Forelimb muscle (tissue), 1 donor: ENCODE data around the gene PGPEP1. TPM values are rescaled to one million over a fixed set of nuclear protein-coding genes. Genes with fewer than 3 reads are reported as not detected.
"Not testable (repeated sequence)": the region's sequence is repeated elsewhere in the genome, so short reads cannot be mapped to it uniquely, and the experiment has no call there.

Experiments used
- DNase-seq: peaks from one replicate; pipeline ENCODE4 v3.0.0-alpha.2; 2013; ENCODE audit warnings: low read depth
- polyA plus RNA-seq: library from polyadenylated mRNA; unstranded; fragments of 120-200 nt; gene quantifications from one replicate; pipeline ENCODE4 v1.2.1, GENCODE V29; 2013; ENCODE audit not compliant: insufficient read length

PGPEP1 gene
- polyA plus RNA-seq, 1 donor: 8.1 TPM

DNA sequence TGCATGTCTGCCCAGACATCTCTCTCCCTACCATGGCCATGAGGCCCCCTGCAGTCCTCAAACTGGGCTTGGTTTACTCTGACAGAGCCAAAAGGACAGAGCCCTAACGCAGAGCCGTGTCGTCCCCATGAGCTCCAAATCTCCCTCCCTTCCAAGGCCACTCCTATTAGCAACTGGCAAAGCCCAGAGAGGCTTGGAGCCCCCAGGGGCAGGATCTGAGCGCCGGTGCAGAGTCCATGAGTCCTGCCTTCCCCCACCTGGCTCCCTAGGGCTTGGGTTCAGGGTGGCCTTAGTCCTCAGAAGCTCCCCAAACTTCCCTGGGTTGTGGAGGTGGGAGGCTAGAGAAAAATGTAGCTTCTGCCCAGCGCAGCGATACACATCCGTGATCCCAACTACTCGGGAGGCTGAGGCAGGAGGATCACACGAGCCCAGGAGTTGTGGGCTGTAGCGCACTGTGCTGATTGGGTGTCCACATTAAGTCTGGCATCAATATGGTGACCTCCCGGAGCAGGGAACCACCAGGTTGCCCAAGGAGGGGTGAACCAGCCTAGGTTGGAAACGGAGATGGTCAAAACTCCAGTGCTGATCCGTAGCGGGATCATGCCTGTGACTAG, 7.4 kb upstream of the PGPEP1 start:
- no peak for DNase-seq

- DNase-seq: no peak
Measured at GRCh38 chr19:18333680-18334079, 6.7 kb upstream of the PGPEP1 start.

- no peak for DNase-seq
Measured at GRCh38 chr19:18336121-18336520, 4.3 kb upstream of the PGPEP1 start.

DNA sequence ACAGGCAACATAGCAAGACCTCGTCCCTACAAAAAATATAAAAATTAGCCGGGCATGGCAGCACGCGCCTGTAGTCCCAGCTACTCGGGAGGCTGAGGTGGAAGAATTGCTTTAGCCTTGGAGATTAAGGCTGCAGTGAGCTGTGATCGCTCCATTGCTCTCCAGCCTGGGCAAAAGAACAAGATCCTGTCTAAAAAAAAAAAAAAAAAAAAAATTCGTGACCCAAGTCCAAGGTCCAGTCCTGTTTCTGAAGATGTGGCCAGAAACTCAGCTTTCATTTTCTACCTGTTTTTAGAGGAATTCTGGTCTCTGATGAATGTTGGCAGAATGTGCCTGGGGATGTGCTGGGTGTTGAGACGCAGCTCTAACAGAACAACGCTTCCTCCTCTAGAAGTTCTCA, 1.9 kb upstream of the PGPEP1 start:
- no peak for DNase-seq

DNA sequence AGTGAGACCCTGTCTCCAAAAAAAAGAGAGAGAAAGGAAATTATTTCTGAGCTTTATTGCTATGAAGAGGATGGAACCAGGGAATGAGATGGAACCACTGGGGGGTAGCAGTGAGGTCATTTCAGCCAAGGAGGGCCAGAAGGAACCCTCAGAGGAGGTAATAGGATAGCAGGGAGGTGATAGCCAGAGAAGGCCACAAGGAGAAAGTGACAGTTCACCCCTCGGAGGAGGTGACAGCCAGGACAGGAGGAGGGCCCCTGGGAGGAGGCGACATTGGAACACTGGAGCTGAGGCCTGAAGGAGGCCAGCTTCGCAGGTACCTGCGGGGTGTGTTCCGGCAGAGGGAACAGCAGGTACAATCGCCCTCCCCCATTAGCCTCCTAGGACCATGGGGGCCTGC, 675 bp upstream of the PGPEP1 start:
- DNase-seq: no peak

DNA sequence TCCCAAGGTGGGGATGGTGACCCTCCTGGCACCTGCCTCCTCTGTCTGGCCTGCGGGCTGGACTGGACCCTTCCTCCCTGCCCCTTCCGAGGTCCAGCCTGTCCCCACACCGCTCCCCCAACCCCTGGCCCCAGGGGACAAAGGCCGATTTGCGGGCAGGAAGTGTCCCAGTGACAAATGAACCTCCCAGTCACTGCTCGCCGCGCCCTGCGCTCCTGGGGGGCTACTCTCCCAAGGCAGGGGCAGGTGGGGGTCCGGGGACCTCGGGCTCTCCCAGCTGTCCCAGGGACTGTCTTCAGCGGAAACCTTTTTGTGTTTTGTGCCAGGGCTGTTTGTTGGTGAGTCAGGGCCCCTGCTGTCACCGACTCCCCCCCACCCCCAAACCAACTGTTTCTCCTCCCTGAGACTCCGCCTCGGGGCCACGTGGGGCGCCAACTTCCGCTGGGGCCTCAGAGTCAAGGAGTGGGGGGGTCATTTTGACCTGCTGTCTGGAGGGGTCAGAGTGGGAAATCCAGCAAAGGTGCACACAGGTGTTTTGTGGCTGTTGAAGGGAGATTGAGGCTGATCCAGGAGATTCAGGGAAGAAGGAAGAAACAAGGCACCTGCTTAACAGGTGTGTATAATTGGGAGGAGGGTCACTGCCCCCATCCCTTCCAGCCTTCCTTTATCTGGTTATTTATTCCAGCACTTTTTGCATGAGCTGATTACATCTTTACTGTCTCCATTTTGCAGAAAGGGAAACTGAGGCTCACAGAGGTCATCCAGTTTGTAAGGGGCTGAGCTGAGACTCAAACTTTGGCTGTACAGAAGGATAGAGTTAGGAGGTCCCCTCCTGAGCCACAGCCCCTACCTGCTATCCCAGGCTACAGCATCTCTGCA, 831 bp downstream of the PGPEP1 start:
- DNase-seq: no peak

DNA sequence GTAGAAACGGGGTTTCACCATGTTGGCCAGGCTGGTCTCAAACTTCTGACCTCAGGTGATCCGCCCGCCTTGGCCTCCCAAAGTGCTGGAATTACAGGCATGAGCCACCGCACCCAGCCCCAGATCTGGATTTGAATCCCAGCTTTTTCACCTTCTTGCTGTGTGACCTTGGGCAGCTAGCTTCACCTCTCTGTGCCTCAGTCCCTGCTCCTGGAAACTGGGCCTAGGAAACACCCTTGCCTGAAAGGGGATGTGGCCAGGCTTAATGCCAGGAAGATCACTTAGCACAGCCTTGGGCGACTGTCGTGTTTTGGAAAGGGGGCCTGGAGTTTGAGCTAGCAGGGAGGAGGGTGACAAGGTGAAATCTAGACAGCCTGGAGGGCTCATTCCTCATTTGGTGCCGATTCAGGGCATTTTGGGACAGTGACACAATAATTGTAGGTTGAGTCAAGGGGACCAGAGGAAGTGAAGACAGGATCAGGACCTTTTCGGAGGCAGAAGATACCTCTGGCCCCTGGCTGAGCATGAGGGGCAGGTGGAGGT, 1.8 kb downstream of the PGPEP1 start:
- DNase-seq: no peak

DNA sequence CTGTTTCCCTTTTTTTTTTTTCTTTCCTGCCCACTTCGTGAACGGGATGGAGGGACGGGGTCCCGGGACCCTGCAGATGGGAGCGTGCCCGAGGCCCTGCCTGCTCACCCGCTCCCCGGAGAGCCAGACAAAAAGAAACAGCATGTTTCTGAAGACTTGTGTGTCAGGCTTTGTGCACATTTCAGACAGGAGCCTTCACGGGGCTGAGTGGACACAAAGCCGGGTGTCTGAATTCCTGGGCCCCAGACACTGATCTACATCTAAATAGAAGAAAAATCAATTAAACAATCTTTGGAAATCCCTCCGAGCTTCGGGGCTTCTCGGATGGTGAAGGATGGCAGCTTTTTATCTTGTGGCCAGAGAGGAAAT, 4.2 kb downstream of the PGPEP1 start:
- no peak for DNase-seq

DNA sequence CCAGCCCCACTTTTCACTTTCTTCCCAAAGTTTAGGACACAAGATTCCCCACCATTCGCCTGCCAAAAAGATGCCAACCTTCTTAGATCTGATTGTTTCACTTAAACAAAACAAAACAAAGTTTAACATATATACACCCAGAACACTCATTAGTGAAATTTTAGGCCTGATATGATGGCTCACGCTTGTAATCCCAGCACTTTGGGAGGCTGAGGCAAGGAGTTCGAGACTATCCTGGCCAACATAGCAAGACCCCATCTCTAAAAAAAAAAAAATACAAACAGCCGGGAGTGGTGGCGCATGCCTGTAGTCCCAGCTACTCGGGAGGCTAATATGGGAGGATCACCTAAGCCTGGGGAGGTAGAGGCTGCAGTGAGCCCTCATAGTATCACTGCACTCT, 4.9 kb downstream of the PGPEP1 start:
- no peak for DNase-seq

DNA sequence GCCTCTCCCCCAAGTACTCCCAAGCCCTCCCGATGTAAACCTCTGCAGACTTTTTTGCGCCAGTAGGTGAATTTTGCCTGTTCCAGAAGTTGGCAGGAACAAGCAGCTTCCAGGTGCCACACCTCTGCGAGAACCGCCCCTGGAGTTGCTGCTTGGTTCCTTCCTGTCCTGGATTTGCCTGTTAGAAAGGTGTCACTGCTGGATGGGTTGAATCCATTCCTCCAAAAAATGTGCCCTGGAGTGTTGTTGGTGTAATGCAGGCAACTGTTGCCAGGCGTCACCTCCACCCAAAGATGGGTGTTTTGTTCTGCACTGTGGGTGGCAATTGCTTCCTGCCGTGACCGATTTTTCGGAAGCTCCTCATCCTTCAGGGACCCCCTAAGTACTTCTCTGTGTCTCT, 5.7 kb downstream of the PGPEP1 start:
- DNase-seq: no peak

DNA sequence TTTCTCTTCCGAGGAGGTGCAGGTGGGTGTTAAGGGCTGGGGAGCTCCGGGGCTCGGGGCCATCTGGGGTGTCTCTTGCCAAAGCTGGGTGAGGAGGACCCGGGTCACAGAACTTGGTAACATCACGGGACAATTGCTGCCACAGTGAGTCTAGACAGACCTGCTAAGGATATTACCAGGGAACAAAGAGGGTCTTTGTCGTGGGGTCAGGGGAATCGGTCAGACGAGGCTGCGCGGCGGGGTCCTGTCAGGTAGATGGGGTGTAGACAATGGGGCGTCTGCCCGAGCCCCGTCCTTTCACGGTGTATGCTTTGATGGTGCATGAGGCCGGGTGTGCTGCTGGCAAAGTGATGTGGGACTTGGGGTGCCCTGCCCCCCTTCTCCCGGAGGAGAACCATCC, 7.8 kb downstream of the PGPEP1 start:
- no peak for DNase-seq

DNA sequence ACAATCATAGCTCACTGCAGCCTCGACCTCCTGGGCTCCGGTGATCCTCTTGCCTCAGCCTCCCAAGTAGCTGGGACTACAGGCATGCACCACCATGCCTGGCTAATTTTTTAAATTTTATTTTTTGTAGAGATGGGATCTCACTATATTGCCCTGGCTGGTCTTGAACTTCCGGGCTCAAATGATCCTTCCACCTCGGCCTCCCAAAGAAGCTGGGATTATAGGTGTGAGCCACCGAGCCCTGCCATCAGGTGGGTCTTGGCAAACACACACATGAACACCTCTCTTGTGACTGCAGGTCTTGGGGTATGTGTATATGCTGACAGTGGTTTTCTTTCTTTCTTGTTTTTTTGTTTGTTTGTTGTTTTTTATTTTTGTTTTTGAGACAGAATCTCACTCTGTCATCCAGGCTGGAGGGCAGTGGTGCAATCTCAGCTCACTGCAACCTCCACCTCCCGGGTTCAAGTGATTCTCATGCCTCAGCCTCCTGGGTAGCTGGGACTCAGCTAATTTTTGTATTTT, 8.5 kb downstream of the PGPEP1 start:
- DNase-seq: not testable (repeated sequence)

- DNase-seq: no peak
Measured at GRCh38 chr19:18349524-18350128, 9.2 kb downstream of the PGPEP1 start.

- no peak for DNase-seq
Measured at GRCh38 chr19:18350490-18350889, 10.1 kb downstream of the PGPEP1 start.

- DNase-seq: no peak
Measured at GRCh38 chr19:18351544-18351943, 11.1 kb downstream of the PGPEP1 start.

GRCh38 chr19:18353378-18354005, 13.1 kb downstream of the PGPEP1 start:
- DNase-seq: no peak

DNA sequence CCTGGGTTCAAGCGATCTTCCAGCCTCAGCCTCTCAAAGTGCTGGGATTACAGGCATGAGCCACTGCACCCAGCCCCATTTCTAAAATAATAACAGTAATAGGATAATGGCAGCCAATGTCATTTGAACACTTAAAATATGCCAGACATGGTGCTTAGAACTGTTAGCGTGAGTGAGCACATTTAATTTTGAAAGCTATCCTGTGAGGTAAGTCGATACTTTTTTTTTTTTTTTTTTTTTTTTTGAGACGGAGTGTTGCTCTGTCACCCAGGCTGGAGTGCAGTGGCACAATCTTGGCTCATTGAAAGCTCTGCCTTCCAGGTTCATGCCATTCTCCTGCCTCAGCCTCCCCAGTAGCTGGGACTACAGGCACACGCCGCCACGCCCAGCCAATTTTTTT, 14.3 kb downstream of the PGPEP1 start:
- DNase-seq: not testable (repeated sequence)

DNA sequence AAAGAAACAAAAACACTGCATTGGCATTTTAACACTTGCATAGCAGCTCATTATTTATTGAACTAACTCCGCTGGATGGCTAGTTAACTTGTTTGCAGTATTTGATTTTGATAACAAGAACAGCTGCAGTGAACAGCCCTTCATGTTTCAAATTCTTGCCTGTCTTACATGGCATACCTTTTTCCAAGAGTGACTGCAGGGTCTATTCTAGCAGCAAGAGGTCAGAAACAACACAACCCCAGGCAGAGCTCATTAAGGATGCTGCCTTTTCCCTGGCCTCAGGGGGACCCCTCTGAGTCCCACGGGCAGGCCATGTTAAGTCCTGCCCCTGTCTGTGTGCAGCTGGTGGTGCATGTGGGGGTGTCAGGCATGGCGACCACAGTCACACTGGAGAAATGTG, 16.6 kb downstream of the PGPEP1 start:
- DNase-seq: no peak

- no peak for DNase-seq
Measured at GRCh38 chr19:18361646-18362045, 21.2 kb downstream of the PGPEP1 start.

DNA sequence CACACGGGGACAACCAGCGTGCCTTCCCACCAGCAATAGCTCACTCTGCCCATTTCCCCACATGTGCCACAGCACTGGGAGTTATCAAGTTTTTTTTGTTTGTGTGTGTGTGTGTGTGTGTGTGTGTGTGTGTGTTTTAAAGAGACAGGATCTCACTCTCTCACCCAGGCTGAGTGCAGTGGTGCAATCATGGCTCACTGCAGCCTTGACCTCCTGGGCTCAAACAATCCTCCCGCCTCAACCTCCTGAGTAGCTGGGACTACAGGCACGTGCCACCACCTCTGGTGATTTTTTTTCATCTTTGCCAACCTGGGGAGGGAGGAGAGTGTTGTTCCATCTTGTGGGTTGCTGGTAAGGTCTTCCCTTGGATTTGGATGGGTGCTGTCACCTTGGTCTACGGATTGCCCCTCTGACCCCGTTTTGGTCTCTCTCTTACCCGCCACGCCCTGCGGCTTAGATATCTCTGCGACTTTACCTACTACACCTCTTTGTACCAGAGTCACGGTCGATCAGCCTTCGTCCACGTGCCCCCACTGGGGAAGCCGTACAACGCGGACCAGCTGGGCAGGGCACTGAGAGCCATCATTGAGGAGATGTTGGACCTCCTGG, 22.6 kb downstream of the PGPEP1 start:
- DNase-seq: no peak

DNA sequence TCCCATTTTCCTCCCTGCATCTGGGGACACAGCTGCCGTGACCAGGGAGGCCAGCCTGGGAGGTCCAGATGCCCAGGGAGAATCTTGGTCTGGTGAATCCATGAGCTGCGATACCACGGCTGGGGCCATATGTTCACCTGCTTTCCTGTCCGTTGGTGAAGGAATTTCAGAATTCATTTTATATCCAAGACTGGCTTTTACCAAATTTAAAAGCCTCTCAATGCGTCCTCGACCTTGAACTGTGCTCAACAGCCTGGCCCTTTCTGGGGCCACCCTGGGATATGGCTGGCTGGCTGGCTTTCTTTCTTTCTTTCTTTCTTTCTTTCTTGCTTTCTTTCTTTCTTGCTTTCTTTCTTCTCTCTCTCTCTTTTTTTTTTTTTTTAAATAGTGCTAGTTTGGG, 23.4 kb downstream of the PGPEP1 start:
- no peak for DNase-seq
